ENCODE data around the gene THSD4. TPM values are rescaled to one million over a fixed set of nuclear protein-coding genes. Genes with fewer than 3 reads are reported as not detected.

THSD4 gene
- total and polyA plus RNA-seq, 2 of the 4 experiments (the other 2 are of a cell fraction): 25.5 to 31.1 TPM

- no peaks in the 10 kb centered on the region for H4K20me1 ChIP-seq (ENCODE audit: insufficient read depth, low read length)
- intact Hi-C loops (cut with micrococcal nuclease): no loop called here
- no peak overlapping the region for H2AFZ ChIP-seq (replicated peaks; ENCODE audit: low read length, poor library complexity)
- CTCF ChIA-PET: no interaction called here
- no peak overlapping the region for H2BK5ac ChIP-seq (ENCODE audit: low read depth, low read length, poor library complexity, severe bottlenecking)
- no peak overlapping the region for H4K8ac ChIP-seq (ENCODE audit: low read depth in 2 of 2, low read length in 2 of 2)
- H3K4ac ChIP-seq (ENCODE audit: low read depth, low read length): no peak overlapping the region
- H3K9ac ChIP-seq (ENCODE audit: low read depth, low read length): no peak overlapping the region
- POLR2A ChIA-PET (ENCODE audit: unreplicated experiment): no interaction called here
- H3K18ac ChIP-seq (ENCODE audit: low read depth, low read length): no peak overlapping the region
- H3K4me3 ChIP-seq (ENCODE audit: insufficient read depth, low read depth, low read length): no peak overlapping the region
- no peak overlapping the region for H2BK20ac ChIP-seq (ENCODE audit: low read depth, low read length)
- no peaks in the 10 kb centered on the region for H3K9me3 ChIP-seq (ENCODE audit: control insufficient read depth, insufficient read depth, low read length)
- H3K4me2 ChIP-seq (ENCODE audit: low read depth, low read length): no peak overlapping the region
- no peak overlapping the region for H3K14ac ChIP-seq (replicated peaks; ENCODE audit: low read depth, low read length)
- H4K5ac ChIP-seq (ENCODE audit: low read depth, low read length): no peak overlapping the region
- dilution Hi-C loops (cut with HindIII; ENCODE audit: low sequenced_read_pairs, unreplicated experiment): no loop called here
- H3K27me3 ChIP-seq (ENCODE audit: control insufficient read depth, insufficient read depth, low read length): no peaks in the 10 kb centered on the region
- 96% methylated on average over 3 of the region's 5 CpGs; no CpG with 5 or more reads in 1 of the 2 experiments for WGBS, 2 experiments (ENCODE audit: extremely low coverage in 2 of 2, insufficient read length in 1 of 2)
- H4K91ac ChIP-seq (ENCODE audit: insufficient read depth, low read depth, low read length): no peak overlapping the region
- no peak overlapping the region for H2AK9ac ChIP-seq (replicated peaks; ENCODE audit: low read depth, low read length, poor library complexity)
- in situ Hi-C loops (cut with MboI; ENCODE audit: low sequenced_read_pairs): no loop called here
- DNase-seq (no peak), ATAC-seq (ENCODE audit: low read depth) (no peak)
- BruUV-seq (replicated peaks): no TSS peak
- H2AK5ac ChIP-seq (ENCODE audit: low read depth, low read length): no peak overlapping the region
- H2BK120ac ChIP-seq (ENCODE audit: low read depth, low read length): no peak overlapping the region
- 0 out of 2 replicates have a peak overlapping the region, but pooled peaks have one; percentile 20 for H3K23ac ChIP-seq (ENCODE audit: low read depth, low read length)
- H3K79me1 ChIP-seq (ENCODE audit: low read depth in 1 of 2, low read length in 2 of 2): peaks cover 0 to 7% of the 10 kb centered on the region in 2 experiments; a peak in 1 of 4 replicates
- peaks cover 6% of the 10 kb centered on the region; the same call in 1 of the 2 replicates for H3K4me1 ChIP-seq (ENCODE audit: control insufficient read depth, insufficient read depth, low read length)
- peaks cover 9% of the 10 kb centered on the region for H3K9me1 ChIP-seq (ENCODE audit: insufficient read depth, low read length)
- TF ChIP-seq MAFK (IDR thresholded peaks at IDR 0.05; ENCODE audit: low read depth, low read length) (no peak), RFX5 (IDR thresholded peaks at IDR 0.05; ENCODE audit: low read depth, low read length) (no peak), MAZ (IDR thresholded peaks at IDR 0.05; ENCODE audit: borderline replicate concordance, low read depth, low read length) (no peak), BHLHE40 (IDR thresholded peaks at IDR 0.05; ENCODE audit: low read depth, low read length) (no peak), NFE2L2 (IDR thresholded peaks at IDR 0.05; ENCODE audit: low read depth, low read length) (no peak), ELK1 (IDR thresholded peaks at IDR 0.05; ENCODE audit: borderline replicate concordance, low read depth, low read length) (no peak)
- peaks cover 25% of the 10 kb centered on the region for H3K36me3 ChIP-seq (ENCODE audit: control insufficient read depth, insufficient read depth, low read length)
- no peak overlapping the region for H3K56ac ChIP-seq (ENCODE audit: extremely low read depth, insufficient read depth, low read length)
- H2BK15ac ChIP-seq (ENCODE audit: low read depth, low read length): no peak overlapping the region
- no peak overlapping the region for H3K27ac ChIP-seq (ENCODE audit: insufficient read depth, low read length)
Observed at GRCh38 chr15:71352125-71352524, 236.9 kb downstream of the THSD4 start.

All from IMR-90 (cell line).